Kidney (tissue), 14 donors: ENCODE data around the gene GLRA3. TPM values are rescaled to one million over a fixed set of nuclear protein-coding genes. Genes with fewer than 3 reads are reported as not detected.

Source experiments
- DNase-seq, 5 donors: peaks; one replicate each; pipeline ENCODE4 v3.0.0-alpha.2; 2013 to 2020
- FAIRE-seq: peaks from 2 replicates; lab custom pipeline; 2012; peaks lifted over from hg19 to GRCh38; lab: Jason Lieb, UNC
- H3K27ac ChIP-seq, 2 donors: one replicate each; pipeline ENCODE4 v1.7.0; 2013; ENCODE audit warnings: low read depth in 2 of 2, low read length in 2 of 2, inconsistent platforms in 1 of 2
- H3K27me3 ChIP-seq: one replicate; pipeline ENCODE4 v1.7.1; 2013; ENCODE audit warnings: low read length, inconsistent platforms; ENCODE audit not compliant: control insufficient read depth, insufficient read depth
- H3K36me3 ChIP-seq, 3 donors: one replicate each; pipeline versions ENCODE4 v1.7.0 to v1.7.1; 2013; ENCODE audit warnings: low read length in 3 of 3, control low read depth in 1 of 3, inconsistent platforms in 1 of 3; ENCODE audit not compliant: insufficient read depth in 3 of 3, control insufficient read depth in 2 of 3
- H3K4me1 ChIP-seq, 3 donors: one replicate each; pipeline versions ENCODE4 v1.7.0 to v1.7.1; 2013; ENCODE audit warnings: low read length in 3 of 3, inconsistent platforms in 1 of 3, low read depth in 1 of 3; ENCODE audit not compliant: control insufficient read depth in 2 of 3, insufficient read depth in 2 of 3
- H3K4me3 ChIP-seq, 3 donors: one replicate each; pipeline versions ENCODE4 v1.7.0 to v1.8.1; 2013; ENCODE audit warnings: low read length in 3 of 3, control low read depth in 1 of 3, inconsistent platforms in 1 of 3
- H3K9ac ChIP-seq, 3 donors: one replicate each; pipeline versions ENCODE4 v1.7.0 to v1.7.1; 2013; ENCODE audit warnings: low read length in 3 of 3, control low read depth in 1 of 3, inconsistent platforms in 1 of 3
- H3K9me3 ChIP-seq, 3 donors: one replicate each; pipeline versions ENCODE4 v1.7.0 to v1.7.1; 2013; ENCODE audit warnings: low read length in 3 of 3, control low read depth in 1 of 3, inconsistent platforms in 1 of 3; ENCODE audit not compliant: control insufficient read depth in 2 of 3, insufficient read depth in 1 of 3
- CTCF ChIP-seq: IDR thresholded peaks from 3 replicates; pipeline ENCODE4 v1.5.1; 2012; ENCODE audit warnings: mild to moderate bottlenecking, moderate library complexity, borderline replicate concordance; ENCODE audit not compliant: insufficient read depth; ENCODE audit errors: extremely low read depth
- intact Hi-C: fragments of 100-400 bp; cut with DNase I; formaldehyde crosslinking; loops from one replicate; pipeline ENCODE4 v1.11.1; 2022
- polyA plus RNA-seq: library from polyadenylated mRNA; stranded (reverse); fragments of 350-450 nt; fragmentation: Illumina TruSeq; extraction: RNeasy Lipid Tissue Mini Kit (QIAGEN cat#74804); gene quantifications from one replicate; pipeline ENCODE4 v1.2.3, GENCODE V29; 2014; ENCODE audit warnings: low read depth, low replicate concordance; ENCODE audit not compliant: insufficient read depth
- total RNA-seq: library from RNA; stranded (reverse); fragmentation: NEBNext Ultra II Directional; extraction: Animal tissue kit (Norgen Biotek cat#: 25700); gene quantifications from one replicate; pipeline ENCODE4 v1.2.1, GENCODE V29; 2021
- donor health status: control.
- donor health status: control.
- donor health status: control.
- donor health status: control.
- donor health status: control.
- donor health status: DM: yes; HTN: yes; CAD: no.
- donor health status: Normal renal cell carcinoma (clear cell type).

The GLRA3 gene
- total and polyA plus RNA-seq, 2 donors from 2014 or later = 0.13 TPM; not detected in 1

- DNase-seq = peak in 2 of 5 donors; percentile 50 to 54
- Histone ChIP-seq H3K9ac (no peak overlapping the region), H3K4me3 (no peak overlapping the region), H3K9me3 (no peaks in the 10 kb centered on the region), H3K27me3 (no peaks in the 10 kb centered on the region), H3K36me3 (no peaks in the 10 kb centered on the region), H3K27ac (no peak overlapping the region), H3K4me1 (no peaks in the 10 kb centered on the region)
- TF ChIP-seq CTCF = peak; percentile 39
- intact Hi-C loops = no loop called here
- FAIRE-seq = peak; percentile 93
Measured at GRCh38 chr4:174764105-174764729, 64.8 kb downstream of the GLRA3 start.

- H3K9me3 ChIP-seq = no peaks in the 10 kb centered on the region
- no peak overlapping the region for H3K4me3 ChIP-seq
- H3K4me1 ChIP-seq = no peaks in the 10 kb centered on the region
- no peak for TF ChIP-seq CTCF
- H3K9ac ChIP-seq = no peak overlapping the region
- no peaks in the 10 kb centered on the region for H3K36me3 ChIP-seq
- H3K27ac ChIP-seq = no peak overlapping the region
- peak in 1 of 5 donors; percentile 1 for DNase-seq
- no peak for FAIRE-seq
- intact Hi-C loops = no loop called here
- no peaks in the 10 kb centered on the region for H3K27me3 ChIP-seq
Measured at GRCh38 chr4:174763454-174764104, 65.5 kb downstream of the GLRA3 start.

GRCh38 chr4:174761451-174761850 is 67.6 kb downstream of the GLRA3 start:
- Histone ChIP-seq H3K27ac (no peak overlapping the region), H3K4me3 (no peak overlapping the region), H3K36me3 (no peaks in the 10 kb centered on the region), H3K27me3 (no peaks in the 10 kb centered on the region), H3K9me3 (no peaks in the 10 kb centered on the region), H3K4me1 (no peaks in the 10 kb centered on the region), H3K9ac (no peak overlapping the region)
- TF ChIP-seq CTCF = no peak
- FAIRE-seq (no peak), DNase-seq (no peak)
- intact Hi-C loops = no loop called here
